ENCODE measurements around the gene RHOU. TPM values are rescaled to one million over a fixed set of nuclear protein-coding genes. Genes with fewer than 3 reads are reported as not detected.

Gene RHOU
- total RNA-seq, 4 donors from 2014 or later = 18.5 to 38.4 (median 23.5) TPM

DNA sequence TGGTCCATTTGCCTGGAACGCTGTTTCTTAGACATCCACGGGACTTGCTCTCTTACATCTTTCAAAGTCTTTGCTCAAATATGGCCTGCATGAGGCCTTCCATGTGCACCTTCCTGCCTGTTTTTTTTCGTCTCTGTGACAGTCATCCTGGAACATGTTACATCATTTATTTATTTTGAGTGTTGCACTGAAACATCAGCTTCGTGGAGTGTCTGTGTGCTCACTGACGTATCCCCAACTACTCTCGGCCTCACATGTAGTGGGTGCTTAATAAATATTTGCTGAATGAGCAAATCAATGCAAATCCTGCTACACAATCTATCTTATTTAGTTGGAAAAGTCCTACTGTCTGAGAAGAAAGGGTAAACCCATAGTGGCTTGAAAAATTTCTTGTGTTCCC, 11.4 kb upstream of the RHOU start:
- no peaks in the 10 kb centered on the region for H3K9me3 ChIP-seq
- no peaks in the 10 kb centered on the region for H3K27me3 ChIP-seq
- H3K4me3 ChIP-seq (replicated peaks in 1 of 3) = no peak overlapping the region
- TF ChIP-seq, protein P1, sequence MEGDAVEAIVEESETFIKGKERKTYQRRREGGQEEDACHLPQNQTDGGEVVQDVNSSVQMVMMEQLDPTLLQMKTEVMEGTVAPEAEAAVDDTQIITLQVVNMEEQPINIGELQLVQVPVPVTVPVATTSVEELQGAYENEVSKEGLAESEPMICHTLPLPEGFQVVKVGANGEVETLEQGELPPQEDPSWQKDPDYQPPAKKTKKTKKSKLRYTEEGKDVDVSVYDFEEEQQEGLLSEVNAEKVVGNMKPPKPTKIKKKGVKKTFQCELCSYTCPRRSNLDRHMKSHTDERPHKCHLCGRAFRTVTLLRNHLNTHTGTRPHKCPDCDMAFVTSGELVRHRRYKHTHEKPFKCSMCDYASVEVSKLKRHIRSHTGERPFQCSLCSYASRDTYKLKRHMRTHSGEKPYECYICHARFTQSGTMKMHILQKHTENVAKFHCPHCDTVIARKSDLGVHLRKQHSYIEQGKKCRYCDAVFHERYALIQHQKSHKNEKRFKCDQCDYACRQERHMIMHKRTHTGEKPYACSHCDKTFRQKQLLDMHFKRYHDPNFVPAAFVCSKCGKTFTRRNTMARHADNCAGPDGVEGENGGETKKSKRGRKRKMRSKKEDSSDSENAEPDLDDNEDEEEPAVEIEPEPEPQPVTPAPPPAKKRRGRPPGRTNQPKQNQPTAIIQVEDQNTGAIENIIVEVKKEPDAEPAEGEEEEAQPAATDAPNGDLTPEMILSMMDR (IDR thresholded peaks at IDR 0.05) = no peak
- TF ChIP-seq POLR2A (IDR thresholded peaks at IDR 0.05) = no peak
- no peaks in the 10 kb centered on the region for H3K36me3 ChIP-seq
- H3K27ac ChIP-seq = no peak overlapping the region
- H3K4me1 ChIP-seq = no peaks in the 10 kb centered on the region
- intact Hi-C loops (cut with DNase I) = no loop called here
- no peak for DNase-seq
- 83 to 87% methylated on average over 6 of the region's 6 CpGs for WGBS, 2 donors

DNA sequence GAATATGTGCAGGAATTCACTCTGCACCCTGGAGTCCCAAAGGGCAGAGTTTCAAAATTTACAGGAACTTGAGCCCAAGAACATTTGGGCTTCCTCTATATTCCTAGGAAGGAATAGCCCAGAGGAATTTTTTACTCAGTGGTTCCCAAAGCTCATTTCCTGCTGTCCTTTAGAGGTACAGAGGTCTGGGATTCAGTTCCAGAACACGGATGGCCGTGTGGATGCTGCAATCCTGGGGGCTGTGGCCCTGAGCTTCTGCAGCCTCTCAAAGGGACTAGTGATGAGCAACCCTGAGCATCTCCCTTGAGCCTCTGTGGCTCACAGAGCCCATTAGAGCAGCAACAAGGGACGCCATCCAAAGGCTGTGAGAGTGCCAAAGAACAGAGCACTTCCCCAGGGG, 10.1 kb upstream of the RHOU start:
- H3K27ac ChIP-seq = no peak overlapping the region
- H3K4me3 ChIP-seq (replicated peaks in 1 of 3) = no peak overlapping the region
- H3K9me3 ChIP-seq = no peaks in the 10 kb centered on the region
- no peaks in the 10 kb centered on the region for H3K27me3 ChIP-seq
- intact Hi-C loops (cut with DNase I) = loop anchor here (5.0 kb wide), 1 partner anchor 432 kb away; no protein-coding TSS in a partner anchor
- H3K36me3 ChIP-seq = no peaks in the 10 kb centered on the region
- WGBS, 2 donors = 61 to 67% methylated on average over 3 of the region's 3 CpGs
- no peaks in the 10 kb centered on the region for H3K4me1 ChIP-seq
- TF ChIP-seq, protein P1 (IDR thresholded peaks at IDR 0.05) = no peak
- TF ChIP-seq POLR2A (IDR thresholded peaks at IDR 0.05) = no peak
- no peak for DNase-seq

DNA sequence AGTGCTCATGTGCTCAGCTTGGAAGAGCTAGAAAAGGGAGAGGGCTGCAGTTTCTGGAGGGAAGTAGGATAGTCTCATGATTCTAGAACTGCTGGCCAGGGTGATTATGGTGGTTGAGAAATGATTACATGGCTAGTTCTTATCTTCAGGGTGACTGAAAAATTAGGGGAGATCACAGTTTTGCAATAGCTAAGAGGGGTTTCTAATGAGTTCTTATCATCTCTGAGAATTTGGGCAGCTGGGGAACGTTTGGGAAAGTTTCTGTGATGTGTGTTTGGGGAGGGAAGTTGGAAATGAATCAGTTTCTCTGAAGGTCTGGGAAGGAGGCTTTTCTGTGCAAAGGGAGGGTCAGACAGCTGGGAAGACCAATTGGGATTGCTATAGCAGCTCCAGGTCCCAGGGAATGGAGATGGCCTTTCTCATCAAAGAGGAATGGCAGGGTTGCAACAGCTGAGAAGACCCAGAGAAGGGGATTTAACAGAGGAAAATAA, 7.6 kb upstream of the RHOU start:
- no peaks in the 10 kb centered on the region for H3K36me3 ChIP-seq
- intact Hi-C loops (cut with DNase I) = loop anchor here (5.0 kb wide), 1 partner anchor 430 kb away; no protein-coding TSS in a partner anchor
- no peaks in the 10 kb centered on the region for H3K9me3 ChIP-seq
- 54 to 76% methylated on average over 1 of the region's 1 CpG for WGBS, 2 donors
- H3K27me3 ChIP-seq = no peaks in the 10 kb centered on the region
- no peak overlapping the region for H3K4me3 ChIP-seq (replicated peaks in 1 of 3)
- H3K27ac ChIP-seq = no peak overlapping the region
- TF ChIP-seq POLR2A (IDR thresholded peaks at IDR 0.05) = no peak
- TF ChIP-seq, protein P1 (IDR thresholded peaks at IDR 0.05) = no peak
- DNase-seq = no peak
- H3K4me1 ChIP-seq = no peaks in the 10 kb centered on the region

DNA sequence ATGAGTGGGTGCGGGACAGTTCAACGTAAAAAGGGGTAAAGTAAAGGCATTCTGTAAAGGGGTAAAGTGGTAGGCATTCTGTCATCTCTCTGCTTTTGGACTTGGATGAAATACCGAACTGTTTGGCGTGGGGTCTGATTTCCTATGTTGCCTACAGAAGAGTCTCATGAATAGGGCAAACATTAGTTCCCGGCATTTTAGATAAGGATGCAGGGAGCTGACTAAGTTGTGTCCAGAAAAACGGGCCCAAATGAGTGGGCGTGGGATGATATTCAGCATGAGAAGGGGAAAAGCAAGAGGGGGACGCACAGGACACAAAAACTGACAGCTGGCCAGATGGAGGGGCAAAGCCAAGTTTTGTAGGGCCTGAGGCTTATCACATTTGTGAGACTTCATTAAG, 2.9 kb upstream of the RHOU start:
- Histone ChIP-seq H3K27ac (no peak overlapping the region), H3K9me3 (no peaks in the 10 kb centered on the region), H3K4me3 (replicated peaks in 1 of 3) (no peak overlapping the region), H3K27me3 (no peaks in the 10 kb centered on the region), H3K4me1 (peaks cover 5 to 6% of the 10 kb centered on the region in 2 donors), H3K36me3 (no peaks in the 10 kb centered on the region)
- intact Hi-C loops (cut with DNase I) = loop anchor here (10.0 kb wide), 2 partner anchors 302 to 492 kb away; no protein-coding TSS in a partner anchor
- WGBS, 2 donors = 82 to 90% methylated on average over 8 of the region's 8 CpGs
- TF ChIP-seq, protein P1 (IDR thresholded peaks at IDR 0.05) = no peak
- no peak for TF ChIP-seq POLR2A (IDR thresholded peaks at IDR 0.05)
- no peak for DNase-seq

DNA sequence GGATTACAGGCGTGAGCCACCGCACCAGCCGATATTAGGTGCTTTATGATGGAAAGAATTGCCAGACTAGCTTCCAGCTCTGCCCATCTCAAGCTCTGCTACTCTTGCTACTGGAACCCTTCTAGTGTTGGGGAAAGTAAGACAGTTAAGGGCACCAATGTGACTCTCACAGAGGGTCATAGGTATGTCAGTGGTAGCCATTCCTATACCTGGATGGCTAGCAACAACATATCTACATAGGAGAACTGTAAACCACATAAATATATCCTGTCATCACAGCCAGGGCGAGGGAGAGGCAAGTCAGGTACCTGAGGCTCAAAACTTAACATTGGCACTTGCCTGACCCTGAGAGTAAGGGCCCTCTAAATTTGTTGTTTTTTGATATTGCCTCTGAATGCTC, 1.7 kb upstream of the RHOU start:
- intact Hi-C loops (cut with DNase I) = loop anchor here (10.0 kb wide), 2 partner anchors 301 to 491 kb away; no protein-coding TSS in a partner anchor
- Histone ChIP-seq H3K27ac (no peak overlapping the region), H3K36me3 (no peaks in the 10 kb centered on the region), H3K9me3 (no peaks in the 10 kb centered on the region), H3K27me3 (no peaks in the 10 kb centered on the region), H3K4me3 (replicated peaks in 1 of 3) (no peak overlapping the region), H3K4me1 (peaks cover 10 to 15% of the 10 kb centered on the region in 2 donors)
- TF ChIP-seq POLR2A (IDR thresholded peaks at IDR 0.05) = no peak
- TF ChIP-seq, protein P1 (IDR thresholded peaks at IDR 0.05) = no peak
- WGBS, 2 donors = 93 to 97% methylated on average over 2 to 4 of the region's 4 CpGs
- no peak for DNase-seq
